Motor neuron (in vitro differentiated cells): ENCODE measurements around the gene MPP3. TPM values are rescaled to one million over a fixed set of nuclear protein-coding genes. Genes with fewer than 3 reads are reported as not detected.

Experiments
- ATAC-seq, 8 experiments: fragments of 200-7000 bp; cut with Tn5 transposase; replicated peaks in 6 of 8; 2 replicates each; pipeline ENCODE4 v1.8.0; 2021; ENCODE audit warnings: mild to moderate bottlenecking in 8 of 8, moderate library complexity in 8 of 8
- H3K27ac ChIP-seq, 2 donors: fragments of 250-450 bp; sonication (Bioruptor Pico); 2 replicates each; pipeline ENCODE4 v1.9.0; 2021; ENCODE audit warnings: antibody characterized with exemption in 2 of 2, mild to moderate bottlenecking in 2 of 2, moderate library complexity in 1 of 2
- H3K4me1 ChIP-seq, 2 donors: fragments of 250-450 bp; sonication (Bioruptor Pico); replicated peaks in 1 of 2; 2 replicates each; pipeline ENCODE4 v1.6.1; 2021; ENCODE audit warnings: antibody characterized with exemption in 2 of 2, mild to moderate bottlenecking in 2 of 2, moderate library complexity in 1 of 2
- H3K4me3 ChIP-seq, 5 donors: fragments of 250-450 bp; sonication (Bioruptor Pico); 2 replicates each; pipeline ENCODE4 v1.9.0; 2021; ENCODE audit warnings: antibody characterized with exemption in 5 of 5, mild to moderate bottlenecking in 5 of 5, moderate library complexity in 4 of 5
- WGBS, 10 experiments: fragments of 450-650 bp; shearing (Covaris generic); methylation state at CpG; one replicate each; pipeline ENCODE4 v1.0.0; 2022; 5-methylcytosine and 5-hydroxymethylcytosine counted together
- in situ Hi-C, 9 experiments: fragments of 400-800 bp; cut with MboI; loops; one replicate each; pipeline ENCODE4 v1.15.0; 2021; ENCODE audit warnings: low sequenced_read_pairs in 9 of 9, low pct_unique_long_range_greater_than_20kb in 2 of 9; ENCODE audit not compliant: unreplicated experiment in 9 of 9
- total RNA-seq, 8 experiments: library from RNA; unstranded; fragments of 300-600 nt; gene quantifications; 2 replicates each; pipeline versions ENCODE4 v1.2.3 to v1.2.4, GENCODE V29; 2022

MPP3 gene
- total RNA-seq, 8 experiments from 2014 or later: 1.5 to 26.7 (median 19.3) TPM

DNA sequence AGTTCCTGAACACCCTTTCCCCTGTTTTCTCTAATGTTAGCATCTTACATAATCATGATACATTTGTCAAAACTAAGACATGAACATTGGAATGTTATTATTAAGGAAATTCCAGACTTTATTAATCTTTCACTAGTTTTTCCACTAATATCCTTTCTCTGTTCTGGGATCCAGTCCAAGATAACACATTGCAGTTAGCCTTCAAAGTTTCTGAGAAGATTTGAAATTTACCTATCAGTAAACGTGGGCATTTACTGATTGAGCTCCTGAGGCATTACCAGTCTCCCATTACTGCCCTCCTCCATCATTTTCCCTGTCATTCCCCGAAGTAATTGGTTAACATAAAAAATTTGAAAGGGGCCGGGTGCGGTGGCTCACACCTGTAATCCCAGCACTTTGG lies 8.3 kb upstream of the MPP3 start:
- in situ Hi-C loops: no loop called here
- Histone ChIP-seq H3K27ac (no peak overlapping the region), H3K4me1 (no peaks in the 10 kb centered on the region), H3K4me3 (no peak overlapping the region)
- 12 to 100% (median 58%) methylated on average over 1 to 4 of the region's 4 CpGs; no CpG with 5 or more reads in 4 of the 10 experiments for WGBS, 10 experiments
- no peak for ATAC-seq

DNA sequence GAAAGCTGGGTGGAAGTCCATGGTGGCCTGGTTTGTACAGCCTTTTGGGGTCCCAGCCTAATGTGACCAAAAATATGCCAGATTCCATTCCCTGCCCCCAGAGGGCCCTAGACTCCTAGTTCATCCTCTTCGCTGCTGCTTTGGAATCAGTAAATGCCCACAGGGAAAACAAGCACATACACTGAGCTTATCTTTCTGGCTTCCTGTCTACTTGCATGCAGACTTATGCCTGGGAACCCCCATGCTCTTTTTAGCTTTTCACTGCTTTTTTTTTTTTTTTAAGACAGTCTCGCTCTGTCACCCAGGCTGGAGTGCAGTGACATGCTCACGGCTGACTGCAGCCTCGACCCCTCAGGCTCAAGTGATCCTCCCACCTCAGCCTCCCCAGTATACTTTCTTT lies 7.9 kb upstream of the MPP3 start:
- H3K4me1 ChIP-seq: no peaks in the 10 kb centered on the region
- WGBS, 10 experiments: 56 to 92% (median 66%) methylated on average over 2 to 4 of the region's 4 CpGs; no CpG with 5 or more reads in 2 of the 10 experiments
- no peak overlapping the region for H3K4me3 ChIP-seq
- ATAC-seq: peak in 1 of 8 experiments; percentile 49
- no peak overlapping the region for H3K27ac ChIP-seq
- in situ Hi-C loops: no loop called here

DNA sequence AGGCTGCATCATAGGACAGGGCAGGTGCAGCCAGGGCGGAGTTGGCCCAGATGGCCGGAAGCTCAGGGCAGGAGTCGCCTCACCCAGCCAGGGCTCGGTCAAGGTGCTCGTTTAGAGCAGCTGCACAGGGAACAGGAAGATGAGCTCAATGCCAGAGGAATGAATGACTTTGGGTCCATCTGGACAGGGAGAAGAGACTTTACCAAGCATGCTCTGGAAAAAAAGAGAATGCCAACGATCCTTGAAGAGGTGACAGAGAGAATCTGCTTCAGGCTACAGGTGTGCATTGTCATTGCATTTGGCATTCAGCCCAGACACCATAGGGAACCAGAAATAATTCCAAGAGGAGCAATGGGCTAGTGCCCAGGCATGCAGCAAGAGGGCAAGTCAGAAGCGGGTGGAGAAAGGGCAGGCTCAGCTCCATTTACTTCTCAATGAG lies 6.7 kb upstream of the MPP3 start:
- peak in 1 of 8 experiments; percentile 38 for ATAC-seq
- in situ Hi-C loops: no loop called here
- Histone ChIP-seq H3K4me3 (no peak overlapping the region), H3K27ac (no peak overlapping the region), H3K4me1 (no peaks in the 10 kb centered on the region)
- 17 to 72% (median 41%) methylated on average over 1 to 6 of the region's 7 CpGs; no CpG with 5 or more reads in 3 of the 10 experiments for WGBS, 10 experiments

DNA sequence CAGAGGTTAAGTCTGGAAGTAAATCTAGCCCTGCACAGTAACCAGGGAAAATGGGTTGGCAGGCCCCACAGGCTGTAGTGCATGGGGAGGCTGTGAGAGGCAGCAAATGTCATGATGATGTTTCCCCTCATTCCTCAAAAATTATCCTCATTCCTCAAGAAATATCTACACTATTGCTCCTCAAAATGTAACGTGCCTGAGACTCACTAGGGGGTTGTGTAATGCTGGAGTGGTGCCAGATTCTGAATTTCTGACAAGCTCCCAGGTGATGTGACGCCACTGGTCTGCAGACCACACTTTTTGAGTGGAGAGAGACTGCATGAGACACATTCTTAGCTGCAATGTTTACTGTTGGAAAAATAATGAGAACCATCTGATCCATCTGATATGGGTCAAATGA lies 1.2 kb upstream of the MPP3 start:
- peak in 1 of 8 experiments; percentile 3 for ATAC-seq
- peak overlapping the region; percentile 72 to 94 for H3K27ac ChIP-seq
- no peak overlapping the region for H3K4me3 ChIP-seq
- 20 to 100% (median 69%) methylated on average over 1 to 2 of the region's 2 CpGs; no CpG with 5 or more reads in 4 of the 10 experiments for WGBS, 10 experiments
- peaks cover 12 to 13% of the 10 kb centered on the region in 2 donors for H3K4me1 ChIP-seq
- in situ Hi-C loops: no loop called here

DNA sequence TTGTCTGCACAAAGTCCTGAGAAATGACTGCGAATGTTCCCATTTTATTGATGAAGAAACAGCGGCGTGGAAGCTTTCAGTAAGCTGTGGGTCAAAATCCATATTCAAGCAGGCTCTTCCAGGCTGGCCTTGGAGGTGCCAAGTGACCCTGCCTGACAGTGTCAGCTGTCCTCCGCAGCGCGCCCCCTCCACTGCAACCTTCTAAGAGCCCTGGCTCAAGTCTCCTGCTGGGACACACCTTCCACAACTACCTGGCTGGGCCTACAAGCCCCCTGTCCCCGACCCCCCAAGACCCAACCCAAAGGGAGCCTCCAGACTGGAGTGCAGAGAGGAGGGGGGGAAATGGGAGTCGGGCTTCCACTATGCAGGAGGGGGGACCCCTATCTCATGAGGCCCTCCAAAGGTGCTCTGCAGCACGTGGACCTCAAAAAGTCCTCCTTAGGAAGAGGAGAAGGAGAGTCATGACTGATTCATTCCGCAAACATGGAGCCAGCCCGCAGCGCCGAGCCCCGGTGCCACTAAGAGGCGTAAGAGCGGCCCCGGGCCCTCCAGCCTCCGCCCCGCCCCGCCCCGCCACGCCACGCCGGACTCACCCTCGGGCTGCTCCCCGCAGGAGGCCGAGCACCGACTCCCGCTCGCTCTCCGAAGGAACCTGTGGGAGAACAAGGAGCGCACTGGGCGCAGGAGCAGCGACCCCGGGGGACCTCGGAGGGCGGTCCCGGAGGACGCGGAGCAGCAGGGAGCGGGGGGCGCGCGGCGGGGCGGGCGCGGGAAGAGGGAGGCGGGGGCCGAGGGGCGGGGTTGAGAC lies 574 bp downstream of the MPP3 start:
- in situ Hi-C loops: no loop called here
- H3K27ac ChIP-seq: peak overlapping the region; percentile 72 to 94

DNA sequence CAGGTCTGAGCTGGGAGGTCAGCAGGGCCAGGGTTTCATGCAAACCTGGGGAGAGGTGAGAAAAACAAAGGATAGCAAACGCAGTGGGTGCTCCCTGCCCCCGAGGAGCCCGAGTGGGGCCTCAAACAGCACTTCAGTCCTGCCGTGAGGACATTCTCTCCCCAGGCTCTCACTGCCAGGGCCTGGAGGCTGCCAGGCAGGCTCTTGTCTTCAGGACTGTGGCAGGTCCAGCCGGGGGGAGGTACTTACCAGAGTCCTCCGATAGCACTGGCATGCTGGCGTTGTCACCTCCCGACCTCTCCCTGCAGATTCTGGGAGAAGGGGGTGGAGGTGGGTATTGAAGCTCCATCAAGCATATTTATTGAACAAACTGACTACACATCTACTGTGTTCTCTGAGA lies 1.3 kb downstream of the MPP3 start:
- peaks cover 13 to 15% of the 10 kb centered on the region in 2 donors for H3K4me1 ChIP-seq
- ATAC-seq: no peak
- in situ Hi-C loops: no loop called here
- H3K27ac ChIP-seq: no peak overlapping the region
- H3K4me3 ChIP-seq: peak overlapping the region in 4 of 5 donors; percentile 44 to 68 (median 56)
- 40 to 75% (median 61%) methylated on average over 1 to 7 of the region's 8 CpGs; no CpG with 5 or more reads in 4 of the 10 experiments for WGBS, 10 experiments

More for the DNA sequence above, 574 bp downstream of the MPP3 start:
- 33 to 93% (median 70%) methylated on average over 3 to 6 of the region's 51 CpGs; no CpG with 5 or more reads in 5 of the 10 experiments for WGBS, 10 experiments
- Histone ChIP-seq H3K4me3 (peak overlapping the region; percentile 44 to 68 (median 54)), H3K4me1 (peaks cover 13 to 15% of the 10 kb centered on the region in 2 donors)
- peak; percentile 48 to 78 (median 64) for ATAC-seq

DNA sequence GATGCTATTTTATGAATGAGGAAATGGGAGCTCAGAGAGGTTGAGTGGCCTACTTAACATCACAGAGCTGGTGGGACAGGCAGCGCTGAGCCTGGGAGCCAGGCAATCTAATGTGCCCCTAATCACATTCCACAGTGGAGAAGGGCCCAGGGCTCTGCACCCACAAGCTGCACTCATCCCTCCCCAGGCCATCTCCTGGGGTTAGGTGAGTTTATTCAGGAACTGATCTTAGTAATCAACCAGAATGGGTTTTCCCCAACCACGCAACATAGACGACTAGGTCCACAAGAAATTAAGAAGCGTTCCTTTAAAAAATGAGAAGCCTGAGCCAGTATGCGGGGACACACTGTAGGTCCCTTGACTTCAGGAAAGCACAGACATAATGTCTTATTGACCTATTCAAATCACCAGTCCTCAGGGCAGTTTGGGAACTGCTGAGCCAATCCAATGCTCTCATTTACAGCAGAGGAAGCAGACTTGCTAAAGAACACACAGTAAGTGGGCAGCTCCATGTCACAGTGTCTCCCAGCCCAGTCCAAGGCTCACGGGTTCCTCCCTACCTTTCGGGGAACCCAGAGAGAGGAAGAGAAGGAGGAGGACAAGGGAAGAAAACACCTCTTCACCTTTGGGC lies 2.3 kb downstream of the MPP3 start:
- Histone ChIP-seq H3K4me3 (no peak overlapping the region), H3K27ac (no peak overlapping the region), H3K4me1 (peaks cover 13 to 15% of the 10 kb centered on the region in 2 donors)
- in situ Hi-C loops: no loop called here
- ATAC-seq: peak in 1 of 8 experiments; percentile 9
- 71 to 96% (median 80%) methylated on average over 1 to 5 of the region's 7 CpGs; no CpG with 5 or more reads in 3 of the 10 experiments for WGBS, 10 experiments

DNA sequence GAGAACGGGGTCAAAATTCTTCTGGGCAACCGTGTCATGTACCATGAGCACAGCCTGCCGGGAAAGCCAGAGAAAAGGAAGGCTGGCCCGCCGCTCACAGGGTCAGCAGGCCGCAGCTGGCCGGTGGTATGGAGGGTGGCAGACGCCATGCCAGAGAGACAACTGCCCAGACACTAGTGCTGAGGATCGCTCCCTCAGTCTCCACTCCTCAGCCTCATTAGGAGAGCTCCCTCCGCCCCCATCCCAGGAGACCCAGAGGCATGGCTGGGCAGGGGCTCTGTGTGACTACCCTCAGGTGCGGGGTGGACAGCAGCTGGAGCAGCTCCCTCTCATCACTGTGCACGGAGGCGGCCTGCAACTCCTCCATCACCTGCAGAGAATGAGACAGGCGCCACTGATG lies 3.2 kb downstream of the MPP3 start:
- Histone ChIP-seq H3K4me3 (no peak overlapping the region), H3K27ac (no peak overlapping the region), H3K4me1 (peaks cover 13 to 15% of the 10 kb centered on the region in 2 donors)
- WGBS, 10 experiments: 86 to 100% (median 87%) methylated on average over 1 to 5 of the region's 14 CpGs; no CpG with 5 or more reads in 7 of the 10 experiments
- ATAC-seq: no peak
- in situ Hi-C loops: no loop called here

DNA sequence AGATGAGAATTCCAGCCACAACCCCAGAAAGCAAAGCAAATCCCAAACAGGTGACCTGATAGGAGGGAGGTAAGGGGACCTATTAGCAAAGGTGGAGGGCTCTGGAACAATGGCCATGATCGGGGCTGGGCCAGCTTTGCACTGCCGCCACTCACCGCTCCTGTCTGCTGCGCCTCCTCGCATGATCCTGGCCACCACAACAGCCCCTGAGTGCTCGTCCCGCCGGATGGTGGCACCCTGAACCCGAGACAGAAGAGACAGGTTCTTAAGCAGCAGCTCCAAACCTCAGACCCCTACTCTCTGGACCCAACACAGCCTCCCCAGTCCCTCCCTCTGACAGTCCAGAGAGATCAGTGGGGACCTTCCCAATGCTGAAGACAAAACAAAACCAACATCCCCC lies 5.3 kb downstream of the MPP3 start:
- in situ Hi-C loops: no loop called here
- ATAC-seq: no peak
- WGBS, 10 experiments: 79 to 100% (median 94%) methylated on average over 1 to 6 of the region's 9 CpGs; no CpG with 5 or more reads in 5 of the 10 experiments
- Histone ChIP-seq H3K4me1 (peaks cover 8 to 13% of the 10 kb centered on the region in 2 donors), H3K27ac (no peak overlapping the region), H3K4me3 (no peak overlapping the region)

DNA sequence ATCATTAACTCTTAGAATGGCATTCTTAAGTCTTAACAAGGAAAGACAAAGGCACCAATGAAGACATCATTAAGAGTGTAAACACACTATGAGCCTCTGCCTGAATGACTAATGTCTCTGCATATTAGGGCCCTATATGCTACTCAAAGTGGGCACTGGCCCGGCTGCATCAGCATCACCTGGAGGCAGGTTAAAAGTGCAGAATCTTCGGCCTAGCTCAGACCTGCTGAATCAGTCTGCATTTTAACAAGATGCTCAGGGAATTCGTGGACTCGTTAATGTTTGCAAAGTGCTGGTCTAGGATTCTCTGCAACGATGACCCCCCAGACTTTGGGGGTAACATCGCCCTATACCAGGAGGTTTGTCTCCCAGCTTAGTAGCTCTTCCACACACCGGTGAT lies 6.7 kb downstream of the MPP3 start:
- 60 to 93% (median 86%) methylated on average over 1 to 7 of the region's 7 CpGs; no CpG with 5 or more reads in 2 of the 10 experiments for WGBS, 10 experiments
- no peak for ATAC-seq
- in situ Hi-C loops: no loop called here
- peaks cover 0 to 4% of the 10 kb centered on the region in 2 donors for H3K4me1 ChIP-seq
- no peak overlapping the region for H3K27ac ChIP-seq
- H3K4me3 ChIP-seq: no peak overlapping the region

DNA sequence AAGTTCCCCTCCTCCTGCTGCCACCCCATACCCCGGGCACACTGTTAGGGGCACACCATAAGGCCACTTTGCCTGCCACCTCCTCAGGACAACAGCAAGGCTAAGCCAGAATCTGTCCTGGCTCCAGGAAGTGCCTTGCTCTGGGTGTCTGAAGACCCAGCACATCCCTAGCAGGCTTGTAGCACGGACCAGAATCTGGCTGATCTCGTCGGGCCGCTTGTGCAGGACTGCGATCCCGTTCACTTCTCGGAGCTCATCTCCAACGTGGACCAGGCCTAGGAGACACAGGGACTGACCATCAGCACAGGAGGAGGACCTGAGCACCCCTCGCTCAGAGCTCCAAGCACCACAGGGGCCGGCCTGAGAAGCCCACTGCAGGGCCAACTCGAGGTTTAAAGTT lies 7.4 kb downstream of the MPP3 start:
- WGBS, 10 experiments: 60 to 100% (median 99%) methylated on average over 1 to 9 of the region's 12 CpGs; no CpG with 5 or more reads in 4 of the 10 experiments
- in situ Hi-C loops: no loop called here
- Histone ChIP-seq H3K27ac (no peak overlapping the region), H3K4me1 (peaks cover 0 to 4% of the 10 kb centered on the region in 2 donors), H3K4me3 (no peak overlapping the region)
- ATAC-seq: no peak

DNA sequence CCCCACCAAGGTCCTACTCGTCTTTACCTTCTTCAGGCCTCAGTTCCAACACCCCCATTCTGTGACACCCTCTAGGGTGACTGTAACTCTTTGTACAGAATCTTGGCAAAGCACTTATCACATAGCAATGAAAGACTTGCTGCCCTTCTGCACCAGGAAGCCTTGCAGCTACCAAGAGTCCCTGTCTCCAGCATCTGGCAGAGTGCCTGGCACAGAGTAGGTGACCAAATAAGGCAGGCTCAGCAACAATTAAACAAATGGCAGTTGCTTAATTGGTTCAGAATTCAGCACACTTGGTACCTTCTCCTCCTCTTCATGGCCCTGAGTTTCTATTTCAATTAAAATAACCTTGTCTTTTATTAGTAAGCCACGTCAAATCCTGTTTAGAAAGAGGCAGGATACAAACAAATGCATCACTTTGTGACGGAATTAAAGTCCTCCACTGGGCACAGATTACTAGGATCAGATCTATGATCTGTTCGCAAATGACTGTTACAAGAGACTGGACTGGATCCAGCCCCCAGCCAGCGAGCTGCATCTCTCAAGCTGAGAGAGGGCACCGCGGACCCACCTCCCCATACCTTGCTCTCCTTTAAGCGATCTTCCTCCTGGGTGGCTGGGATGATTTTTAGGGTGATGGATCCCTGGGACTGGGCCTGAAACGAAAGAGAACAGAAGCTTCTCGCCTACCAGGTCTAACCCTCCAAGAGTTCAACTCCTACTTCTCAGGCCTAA lies 9.4 kb downstream of the MPP3 start:
- H3K27ac ChIP-seq: no peak overlapping the region
- no peak for ATAC-seq
- no peaks in the 10 kb centered on the region for H3K4me1 ChIP-seq
- H3K4me3 ChIP-seq: no peak overlapping the region
- 63 to 100% (median 88%) methylated on average over 1 to 9 of the region's 10 CpGs; no CpG with 5 or more reads in 1 of the 10 experiments for WGBS, 10 experiments
- in situ Hi-C loops: no loop called here
